NCI-H2107 treated with DMSO at 0.1 percent for 48 hours (cell line): ENCODE results near the gene CCDC112.
A peak's percentile ranks its signal among the peaks of the same experiment; 100 is the strongest.

ENCODE experiments used
- DNase-seq: peaks from one replicate; lab custom pipeline; 2025; ENCODE audit not compliant: unreplicated experiment; lab: John Stamatoyannopoulos, UW

Gene CCDC112

GRCh38 chr5:115319007-115319406, 22.6 kb upstream of the CCDC112 start:
- DNase-seq: no peak

- no peak for DNase-seq
Observed at GRCh38 chr5:115317736-115318135, 21.3 kb upstream of the CCDC112 start.

GRCh38 chr5:115317320-115317719, 20.9 kb upstream of the CCDC112 start:
- DNase-seq: no peak

- no peak for DNase-seq
Observed at GRCh38 chr5:115313632-115314031, 17.2 kb upstream of the CCDC112 start.

GRCh38 chr5:115313052-115313451, 16.6 kb upstream of the CCDC112 start:
- DNase-seq: no peak

- DNase-seq: no peak
Observed at GRCh38 chr5:115309751-115310370, 13.4 kb upstream of the CCDC112 start.

- no peak for DNase-seq
Observed at GRCh38 chr5:115308815-115309214, 12.4 kb upstream of the CCDC112 start.

- DNase-seq: no peak
Observed at GRCh38 chr5:115306011-115306536, 9.6 kb upstream of the CCDC112 start.

GRCh38 chr5:115304496-115304895, 8.0 kb upstream of the CCDC112 start:
- DNase-seq: no peak

- no peak for DNase-seq
Observed at GRCh38 chr5:115298811-115299210, 2.4 kb upstream of the CCDC112 start.

GRCh38 chr5:115297031-115297430, 577 bp upstream of the CCDC112 start:
- no peak for DNase-seq

- peak; percentile 44 for DNase-seq
Observed at GRCh38 chr5:115295777-115296123, 704 bp downstream of the CCDC112 start.

GRCh38 chr5:115291397-115291796, 5.1 kb downstream of the CCDC112 start:
- DNase-seq: no peak

- no peak for DNase-seq
Observed at GRCh38 chr5:115289104-115289503, 7.3 kb downstream of the CCDC112 start.

- no peak for DNase-seq
Observed at GRCh38 chr5:115284021-115284420, 12.4 kb downstream of the CCDC112 start.

- no peak for DNase-seq
Observed at GRCh38 chr5:115282131-115282530, 14.3 kb downstream of the CCDC112 start.

- no peak for DNase-seq
Observed at GRCh38 chr5:115274584-115274983, 21.9 kb downstream of the CCDC112 start.

GRCh38 chr5:115272297-115272958, 24.0 kb downstream of the CCDC112 start:
- no peak for DNase-seq

- DNase-seq: no peak
Observed at GRCh38 chr5:115271295-115272050, 25.0 kb downstream of the CCDC112 start.

- DNase-seq: no peak
Observed at GRCh38 chr5:115267617-115268016, 28.8 kb downstream of the CCDC112 start.

GRCh38 chr5:115265220-115265619, 31.2 kb downstream of the CCDC112 start:
- DNase-seq: no peak

GRCh38 chr5:115264786-115265185, 31.7 kb downstream of the CCDC112 start:
- DNase-seq: no peak
